Measurements from ENCODE around the gene MYT1. TPM values are rescaled to one million over a fixed set of nuclear protein-coding genes. Genes with fewer than 3 reads are reported as not detected.

MYT1 gene
- total RNA-seq, 2 donors from 2014 or later, result 0.19 to 0.22 TPM

DNA sequence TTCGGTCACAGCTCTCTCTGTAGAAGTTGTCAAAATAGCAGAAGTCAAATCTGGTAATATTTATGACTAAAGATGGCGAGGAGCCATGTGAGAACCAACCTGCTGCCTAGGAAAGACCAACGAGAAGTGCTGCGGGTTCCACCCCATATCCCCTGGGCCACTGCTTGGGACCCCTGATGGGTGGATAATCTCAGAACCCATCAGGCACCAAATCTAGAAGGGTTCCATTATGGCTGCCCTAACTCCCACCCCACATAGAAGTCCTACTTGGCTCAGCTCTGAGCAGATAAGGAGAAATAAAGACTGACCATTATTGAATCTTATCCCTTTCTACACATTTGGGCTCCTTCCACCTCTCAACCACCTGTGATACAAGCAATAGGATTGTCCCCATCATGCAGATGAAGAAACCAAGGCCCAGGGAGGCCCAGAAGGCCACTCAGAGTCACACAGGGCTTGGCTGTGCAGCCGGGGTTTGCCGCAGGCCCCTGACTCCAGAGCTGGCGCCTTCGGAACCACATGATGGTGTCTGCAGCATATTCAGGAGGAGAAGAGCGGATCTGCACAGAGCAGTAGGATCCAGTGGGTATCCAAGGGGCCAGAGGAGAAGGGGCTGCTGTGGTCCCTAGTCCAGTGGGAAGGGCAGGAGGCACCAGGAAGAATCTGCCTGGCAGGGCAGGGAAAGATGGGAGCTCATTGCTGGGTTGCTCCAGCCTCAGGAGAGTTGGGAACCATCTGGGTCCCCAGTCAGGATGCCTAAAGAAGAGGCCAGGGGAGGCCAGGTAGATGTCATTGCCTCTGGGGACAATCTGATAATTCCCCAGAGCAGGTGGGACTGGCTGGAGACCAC, 81.7 kb downstream of the MYT1 start:
- TF ChIP-seq, protein P1, sequence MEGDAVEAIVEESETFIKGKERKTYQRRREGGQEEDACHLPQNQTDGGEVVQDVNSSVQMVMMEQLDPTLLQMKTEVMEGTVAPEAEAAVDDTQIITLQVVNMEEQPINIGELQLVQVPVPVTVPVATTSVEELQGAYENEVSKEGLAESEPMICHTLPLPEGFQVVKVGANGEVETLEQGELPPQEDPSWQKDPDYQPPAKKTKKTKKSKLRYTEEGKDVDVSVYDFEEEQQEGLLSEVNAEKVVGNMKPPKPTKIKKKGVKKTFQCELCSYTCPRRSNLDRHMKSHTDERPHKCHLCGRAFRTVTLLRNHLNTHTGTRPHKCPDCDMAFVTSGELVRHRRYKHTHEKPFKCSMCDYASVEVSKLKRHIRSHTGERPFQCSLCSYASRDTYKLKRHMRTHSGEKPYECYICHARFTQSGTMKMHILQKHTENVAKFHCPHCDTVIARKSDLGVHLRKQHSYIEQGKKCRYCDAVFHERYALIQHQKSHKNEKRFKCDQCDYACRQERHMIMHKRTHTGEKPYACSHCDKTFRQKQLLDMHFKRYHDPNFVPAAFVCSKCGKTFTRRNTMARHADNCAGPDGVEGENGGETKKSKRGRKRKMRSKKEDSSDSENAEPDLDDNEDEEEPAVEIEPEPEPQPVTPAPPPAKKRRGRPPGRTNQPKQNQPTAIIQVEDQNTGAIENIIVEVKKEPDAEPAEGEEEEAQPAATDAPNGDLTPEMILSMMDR (IDR thresholded peaks at IDR 0.05), result no peak
- no peaks in the 10 kb centered on the region for H3K9me3 ChIP-seq
- no peak for DNase-seq
- intact Hi-C loops (cut with DNase I), result no loop called here
- no peaks in the 10 kb centered on the region for H3K27me3 ChIP-seq
- no peak overlapping the region for H3K4me3 ChIP-seq
- H3K27ac ChIP-seq, result no peak overlapping the region
- H3K36me3 ChIP-seq, result no peaks in the 10 kb centered on the region
- no peak overlapping the region for H3K9ac ChIP-seq (ENCODE audit: low read depth in 2 of 2, low read length in 2 of 2)
- H3K4me1 ChIP-seq, result no peaks in the 10 kb centered on the region

DNA sequence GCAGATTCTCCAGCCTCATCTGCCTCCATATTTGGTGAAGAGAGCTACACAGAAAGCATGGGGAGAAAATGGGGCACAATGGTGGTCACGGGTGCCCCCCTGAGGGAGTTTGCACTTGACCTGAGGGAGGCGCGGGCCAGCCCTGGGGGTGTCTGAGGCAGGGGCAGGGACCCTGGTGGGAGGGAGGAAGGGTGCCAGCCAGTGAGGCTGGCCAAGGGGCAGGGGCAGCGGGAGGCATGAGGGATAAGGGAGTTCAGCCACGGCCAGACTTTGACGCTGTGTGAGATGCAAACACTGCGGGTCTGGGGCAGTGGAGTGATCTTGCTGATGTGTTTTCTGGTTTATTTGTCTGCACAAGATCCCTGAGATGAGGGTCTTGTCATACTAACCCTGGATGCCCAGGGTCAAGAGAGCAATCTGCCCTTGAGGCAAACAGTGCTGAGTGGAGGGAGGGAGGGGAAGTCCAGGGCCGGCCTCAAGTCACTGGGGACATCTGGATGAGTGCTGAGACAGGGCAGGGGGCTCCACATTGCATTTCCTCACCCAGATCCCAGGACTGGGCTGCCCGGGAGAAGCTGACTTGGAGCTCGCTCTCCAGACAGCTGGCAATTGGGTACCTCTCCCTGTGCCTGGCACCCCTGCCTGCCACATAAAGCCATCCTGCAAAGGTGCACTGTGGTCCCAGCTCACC, 82.5 kb downstream of the MYT1 start:
- Histone ChIP-seq H3K27me3 (no peaks in the 10 kb centered on the region), H3K4me1 (no peaks in the 10 kb centered on the region), H3K9ac (ENCODE audit: low read depth in 2 of 2, low read length in 2 of 2) (no peak overlapping the region), H3K4me3 (no peak overlapping the region), H3K36me3 (no peaks in the 10 kb centered on the region), H3K9me3 (no peaks in the 10 kb centered on the region), H3K27ac (no peak overlapping the region)
- intact Hi-C loops (cut with DNase I), result no loop called here
- TF ChIP-seq, protein P1 (IDR thresholded peaks at IDR 0.05), result no peak
- no peak for DNase-seq

- no peak overlapping the region for H3K9ac ChIP-seq (ENCODE audit: low read depth in 2 of 2, low read length in 2 of 2)
- no peak for DNase-seq
- H3K36me3 ChIP-seq, result no peaks in the 10 kb centered on the region
- H3K9me3 ChIP-seq, result no peaks in the 10 kb centered on the region
- intact Hi-C loops (cut with DNase I), result no loop called here
- no peak overlapping the region for H3K27ac ChIP-seq
- TF ChIP-seq, protein P1 (IDR thresholded peaks at IDR 0.05), result no peak
- no peaks in the 10 kb centered on the region for H3K27me3 ChIP-seq
- no peak overlapping the region for H3K4me3 ChIP-seq
- H3K4me1 ChIP-seq, result no peaks in the 10 kb centered on the region
These were observed 83.0 kb downstream of the MYT1 start for GRCh38 chr20:64247307-64247618.

DNA sequence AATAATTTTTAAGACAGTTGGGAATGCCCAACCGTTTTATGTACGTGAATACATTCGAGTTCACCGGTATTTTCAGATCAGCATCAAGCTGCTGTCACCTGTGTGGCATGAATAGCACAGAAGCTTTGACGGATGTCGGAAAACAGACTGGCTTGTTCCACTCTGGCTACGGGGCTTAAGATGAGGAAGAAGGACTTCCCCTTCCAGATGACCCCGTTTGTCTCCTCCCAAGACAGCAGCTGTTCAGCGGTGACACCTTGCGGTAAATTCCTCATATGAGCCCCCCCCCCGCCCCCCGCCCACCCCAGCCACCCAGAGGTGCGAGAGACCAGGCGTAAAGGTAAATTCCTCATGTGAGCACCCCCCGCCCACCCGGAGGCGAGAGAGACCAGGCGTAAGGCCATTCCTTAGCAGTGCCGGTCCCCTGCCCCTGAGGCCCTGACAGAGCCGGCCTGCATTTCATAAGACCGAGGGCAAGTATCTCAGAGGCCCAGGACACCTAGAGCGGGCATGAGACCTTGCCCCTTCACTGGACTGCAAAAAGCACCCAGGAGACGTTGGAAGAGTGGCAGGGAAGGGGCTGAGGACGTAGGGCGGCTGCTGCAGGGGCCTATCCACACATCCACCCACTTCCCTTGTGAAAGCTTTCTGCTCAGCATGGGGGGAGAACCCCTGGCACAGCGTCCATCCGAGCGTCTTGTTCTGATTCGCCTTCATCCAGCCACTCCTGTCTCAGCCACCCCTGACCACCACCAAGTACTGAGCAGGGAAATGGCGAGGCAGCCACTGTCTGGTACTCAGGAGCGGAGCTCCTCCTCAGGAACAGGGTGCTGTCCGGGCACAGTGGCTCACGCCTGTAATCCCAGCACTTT, 84.0 kb downstream of the MYT1 start:
- Histone ChIP-seq H3K36me3 (no peaks in the 10 kb centered on the region), H3K9ac (ENCODE audit: low read depth in 2 of 2, low read length in 2 of 2) (no peak overlapping the region), H3K4me3 (no peak overlapping the region), H3K27ac (no peak overlapping the region), H3K9me3 (no peaks in the 10 kb centered on the region), H3K27me3 (no peaks in the 10 kb centered on the region), H3K4me1 (no peaks in the 10 kb centered on the region)
- DNase-seq, result no peak
- TF ChIP-seq, protein P1 (IDR thresholded peaks at IDR 0.05), result no peak
- intact Hi-C loops (cut with DNase I), result no loop called here

- no peaks in the 10 kb centered on the region for H3K27me3 ChIP-seq
- H3K9me3 ChIP-seq, result no peaks in the 10 kb centered on the region
- H3K36me3 ChIP-seq, result no peaks in the 10 kb centered on the region
- intact Hi-C loops (cut with DNase I), result no loop called here
- TF ChIP-seq, protein P1 (IDR thresholded peaks at IDR 0.05), result no peak
- no peak overlapping the region for H3K27ac ChIP-seq
- no peaks in the 10 kb centered on the region for H3K4me1 ChIP-seq
- no peak overlapping the region for H3K9ac ChIP-seq (ENCODE audit: low read depth in 2 of 2, low read length in 2 of 2)
- no peak overlapping the region for H3K4me3 ChIP-seq
- no peak for DNase-seq
These were observed 85.8 kb downstream of the MYT1 start for GRCh38 chr20:64250027-64250426.

Measured in colonic mucosa (tissue), 4 donors.